NCI-H446 treated with DMSO at 0.1 percent for 48 hours (cell line): ENCODE results near the gene CAMK1D.
"Not testable (repeated sequence)": the region's sequence is repeated elsewhere in the genome, so short reads cannot be mapped to it uniquely, and the experiment has no call there.

Experiments
- DNase-seq: peaks from one replicate; lab custom pipeline; 2025; lab: John Stamatoyannopoulos, UW

CAMK1D gene

GRCh38 chr10:12340937-12341336, 8.4 kb upstream of the CAMK1D start:
- no peak for DNase-seq

DNA sequence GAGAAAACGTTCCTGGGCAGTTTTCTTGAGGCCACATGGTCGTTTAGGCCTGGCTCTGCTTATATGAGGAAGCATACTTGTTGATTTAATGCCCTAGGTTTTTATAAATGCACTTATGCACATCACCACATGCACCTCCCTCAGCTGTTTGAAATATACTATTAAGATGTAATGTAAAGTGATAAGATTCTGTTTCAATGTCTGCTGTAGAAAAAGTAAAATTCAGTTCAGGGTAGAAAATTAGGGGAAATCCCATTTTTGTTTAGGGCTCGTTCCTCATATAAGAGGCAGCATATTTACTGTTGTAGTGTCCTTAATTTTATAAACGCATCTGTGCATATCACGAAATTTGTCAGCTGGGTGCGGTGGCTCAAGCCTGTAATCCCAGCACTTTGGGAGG, 7.8 kb upstream of the CAMK1D start:
- DNase-seq, result no peak

GRCh38 chr10:12344375-12345110, 4.8 kb upstream of the CAMK1D start:
- DNase-seq, result no peak

DNA sequence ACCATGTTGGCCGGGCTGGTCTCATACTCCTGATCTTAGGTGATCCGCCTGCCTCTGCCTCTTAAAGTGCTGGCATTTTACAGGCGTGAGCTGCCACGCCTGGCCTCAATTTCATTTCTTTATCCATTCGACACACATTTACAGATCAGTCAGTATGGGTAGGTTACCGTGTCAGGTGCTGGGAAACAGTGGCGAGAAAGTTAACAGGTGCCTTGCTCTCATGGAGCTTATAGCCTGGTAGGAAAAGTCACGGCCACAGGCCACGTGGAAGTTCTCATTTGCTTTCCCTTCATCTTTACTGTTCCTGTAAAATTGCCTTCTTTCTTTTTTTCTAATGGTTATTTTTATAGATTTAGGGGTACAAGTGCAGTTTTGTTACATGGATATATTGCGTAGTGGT, 2.6 kb upstream of the CAMK1D start:
- DNase-seq, result no peak

- DNase-seq, result no peak
Measured at GRCh38 chr10:12348294-12348869, 965 bp upstream of the CAMK1D start.

DNA sequence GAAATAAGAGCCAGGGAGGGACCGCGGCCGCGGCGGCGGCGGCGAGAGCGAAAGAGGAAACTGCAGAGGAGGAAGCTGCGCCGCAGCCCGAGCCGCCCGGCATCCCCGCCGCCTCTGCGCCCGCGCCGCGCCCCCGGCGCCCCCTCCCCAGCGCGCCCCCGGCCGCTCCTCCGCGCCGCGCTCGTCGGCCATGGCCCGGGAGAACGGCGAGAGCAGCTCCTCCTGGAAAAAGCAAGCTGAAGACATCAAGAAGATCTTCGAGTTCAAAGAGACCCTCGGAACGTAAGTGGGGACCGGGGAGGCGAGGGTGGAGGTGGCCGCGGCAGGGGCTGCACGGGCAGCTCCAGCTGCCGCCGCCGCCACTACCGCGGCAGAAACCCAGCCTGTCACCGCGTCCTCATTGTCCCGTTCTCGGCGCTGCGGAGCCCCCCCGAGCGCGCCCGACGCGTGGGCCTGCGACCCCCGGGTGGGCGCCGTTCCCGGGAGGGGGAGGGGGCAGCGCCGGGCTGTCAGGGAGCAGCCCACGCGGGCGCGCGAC, 351 bp downstream of the CAMK1D start:
- DNase-seq, result no peak

DNA sequence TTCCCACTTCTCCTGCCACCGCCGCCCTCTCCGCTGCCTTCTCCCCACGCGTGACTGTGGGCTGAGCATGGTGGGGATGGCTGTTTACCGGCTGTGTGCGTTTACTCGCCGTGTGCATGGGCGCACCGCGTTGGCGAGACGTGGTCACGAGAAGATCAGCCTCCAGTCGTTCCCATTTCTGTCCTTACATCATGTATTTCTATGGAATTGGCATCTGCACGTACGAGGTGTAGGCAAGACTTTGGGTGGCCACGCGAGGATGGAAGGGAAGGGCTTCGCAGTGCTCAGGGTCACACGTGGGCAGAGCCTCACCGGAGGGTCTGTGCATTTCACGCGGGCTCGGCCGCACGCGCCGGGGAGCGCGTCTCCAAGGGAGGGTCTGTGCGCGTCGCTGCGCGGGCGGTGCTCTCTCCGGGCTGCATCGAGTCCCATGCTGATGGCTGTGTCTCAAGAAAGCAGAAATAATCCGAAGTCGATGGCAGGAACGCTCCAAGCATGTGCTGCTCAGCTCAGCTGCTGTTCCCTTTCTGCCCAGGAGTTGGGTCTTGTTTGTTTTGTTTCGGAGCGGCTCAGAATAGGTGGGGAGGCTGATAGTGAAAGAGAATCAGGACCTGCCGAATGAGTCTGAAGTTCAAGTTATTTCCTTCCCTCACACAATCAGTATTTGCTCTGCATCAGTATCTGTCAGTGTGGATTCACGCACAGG, 973 bp downstream of the CAMK1D start:
- DNase-seq, result no peak

GRCh38 chr10:12350925-12351324, 1.6 kb downstream of the CAMK1D start:
- DNase-seq, result no peak

GRCh38 chr10:12351447-12351846, 2.1 kb downstream of the CAMK1D start:
- DNase-seq, result no peak

DNA sequence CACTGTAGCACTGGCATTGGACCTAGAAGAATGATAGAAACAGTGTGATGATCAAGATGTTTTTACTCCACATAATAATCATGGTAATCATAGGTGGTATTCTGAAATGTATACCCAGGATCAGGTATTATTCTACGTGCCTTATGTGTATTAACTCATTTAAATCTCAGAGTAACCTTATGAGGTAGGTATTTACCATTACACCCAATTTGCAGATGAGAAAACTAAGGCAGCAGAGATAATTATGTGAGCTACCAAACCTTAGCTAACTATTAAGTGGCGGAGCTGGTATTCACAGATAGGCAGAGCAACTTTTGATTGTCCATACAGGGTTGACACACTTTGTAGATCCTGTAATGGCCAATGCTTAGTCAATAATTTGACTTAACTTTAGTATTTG, 2.5 kb downstream of the CAMK1D start:
- DNase-seq, result no peak

DNA sequence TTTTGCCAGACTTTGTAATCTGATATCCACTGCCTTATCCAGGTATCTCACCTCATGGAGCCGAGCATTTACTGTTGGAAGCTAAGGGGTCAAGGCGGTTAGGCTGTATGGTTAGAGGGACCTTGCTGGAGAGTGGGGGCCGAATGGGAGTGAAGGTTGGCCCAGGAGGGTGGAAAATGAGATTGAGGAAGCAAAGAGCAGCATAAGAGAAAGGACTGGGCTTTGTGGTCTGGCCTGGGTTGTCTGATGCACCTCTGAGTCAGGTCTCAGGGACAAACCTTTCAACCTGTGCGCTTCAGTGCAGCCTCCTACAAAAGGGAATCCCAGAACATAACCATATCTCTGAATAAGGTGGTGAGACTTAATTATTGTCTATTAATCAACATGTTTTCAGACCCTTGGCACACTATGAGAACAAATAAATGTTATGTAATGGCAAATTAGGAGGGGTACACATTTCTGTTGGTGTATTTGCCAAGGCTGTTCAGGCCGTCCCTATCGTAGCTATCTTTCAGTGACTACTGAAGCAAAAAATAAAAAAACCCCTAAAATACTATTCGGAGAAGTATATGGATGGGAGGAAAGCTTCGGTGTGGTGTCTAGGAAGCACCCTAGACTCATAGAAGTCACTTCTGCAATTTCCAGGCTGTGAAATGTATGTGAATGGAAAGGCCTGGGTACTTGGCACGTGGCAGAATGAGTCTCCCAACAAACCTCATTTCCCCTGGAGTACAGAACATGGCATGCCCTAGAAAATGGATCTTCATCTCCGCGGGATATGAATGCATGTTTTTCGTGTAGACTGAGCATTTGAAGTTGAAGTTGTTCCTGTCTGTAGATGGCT, 4.3 kb downstream of the CAMK1D start:
- no peak for DNase-seq

GRCh38 chr10:12354696-12355095, 5.3 kb downstream of the CAMK1D start:
- not testable (repeated sequence) for DNase-seq

- no peak for DNase-seq
Measured at GRCh38 chr10:12355384-12355783, 6.0 kb downstream of the CAMK1D start.

GRCh38 chr10:12357525-12358151, 8.3 kb downstream of the CAMK1D start:
- no peak for DNase-seq

DNA sequence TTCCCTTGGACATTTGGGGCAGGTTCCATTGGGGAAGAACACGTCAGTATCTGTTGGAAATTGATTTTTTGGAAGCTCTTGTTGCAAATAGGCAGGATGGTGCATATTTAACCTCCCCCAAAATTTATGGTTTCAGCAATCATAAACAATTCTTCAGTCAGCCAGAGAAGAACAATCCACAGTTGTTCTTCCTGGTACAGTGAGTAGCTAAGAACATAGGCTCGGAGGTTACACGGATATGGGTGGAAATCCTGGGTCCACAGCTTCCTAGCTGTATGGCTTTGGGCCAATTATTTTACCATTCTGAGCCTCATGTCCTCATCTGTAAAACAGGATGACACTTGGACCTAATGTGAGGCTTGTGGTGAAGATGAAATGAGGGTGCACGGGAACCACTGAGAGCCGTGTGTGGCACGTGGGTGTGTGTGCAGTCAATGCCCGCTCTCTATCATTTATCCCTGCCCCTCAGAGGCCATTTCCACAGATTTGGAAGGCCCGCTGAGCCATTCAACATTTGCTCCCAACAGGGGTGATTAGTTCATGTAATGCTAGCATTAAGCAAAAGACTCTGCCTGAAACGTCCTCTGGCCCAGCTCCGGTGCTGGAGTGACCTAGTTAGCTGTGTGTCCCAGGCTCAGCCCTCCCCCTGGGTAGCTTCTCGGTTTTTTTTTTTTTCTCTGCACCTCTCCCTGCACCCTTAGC, 9.7 kb downstream of the CAMK1D start:
- DNase-seq, result no peak

GRCh38 chr10:12360461-12360860, 11.1 kb downstream of the CAMK1D start:
- no peak for DNase-seq

DNA sequence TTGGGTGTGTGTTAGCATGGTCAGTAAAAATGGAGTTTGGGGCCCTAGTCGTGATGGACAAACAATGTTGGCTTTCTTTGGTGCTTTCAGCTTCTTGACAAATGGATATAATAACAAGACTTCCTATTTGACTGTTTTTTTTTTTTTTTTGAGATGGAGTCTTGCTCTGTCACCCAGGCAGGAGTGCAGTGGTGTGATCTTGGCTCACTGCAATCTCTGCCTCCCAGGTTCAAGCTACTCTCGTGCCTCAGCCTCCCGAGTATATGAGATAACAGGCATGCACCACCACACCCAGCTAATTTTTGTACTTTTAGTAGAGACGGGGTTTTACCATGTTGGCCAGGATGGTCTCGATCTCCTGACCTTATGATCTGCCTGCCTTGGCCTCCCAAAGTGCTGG, 11.8 kb downstream of the CAMK1D start:
- not testable (repeated sequence) for DNase-seq

GRCh38 chr10:12364559-12364958, 15.2 kb downstream of the CAMK1D start:
- DNase-seq, result no peak

DNA sequence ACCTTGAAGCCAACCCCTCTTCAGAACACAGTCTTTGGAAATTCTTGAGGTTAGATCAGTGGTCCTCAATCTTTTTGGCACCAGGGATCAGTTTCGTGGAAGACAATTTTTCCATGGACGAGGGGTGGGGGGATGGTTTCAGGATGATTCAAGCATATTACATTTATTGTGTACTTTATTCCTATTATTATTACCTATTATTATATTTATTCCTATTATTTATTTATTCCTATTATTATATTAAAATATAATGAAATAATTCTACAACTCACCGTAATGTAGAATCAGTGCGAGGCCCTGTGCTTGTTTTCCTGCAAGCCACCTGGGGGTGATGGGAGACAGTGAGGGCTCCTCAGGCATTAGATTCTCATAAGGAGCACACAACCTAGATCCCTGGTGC, 17.9 kb downstream of the CAMK1D start:
- no peak for DNase-seq

- no peak for DNase-seq
Measured at GRCh38 chr10:12369982-12370381, 20.6 kb downstream of the CAMK1D start.

GRCh38 chr10:12372846-12373245, 23.5 kb downstream of the CAMK1D start:
- no peak for DNase-seq
